ENCODE results near the gene CACNA2D3. TPM values are rescaled to one million over a fixed set of nuclear protein-coding genes. Genes with fewer than 3 reads are reported as not detected.

Gene CACNA2D3
- total RNA-seq, 1 experiment from 2014 or later = 0.59 TPM

- TF ChIP-seq EZH2 (IDR thresholded peaks at IDR 0.05; ENCODE audit: low read depth) = no peak
- TF ChIP-seq, protein P1, sequence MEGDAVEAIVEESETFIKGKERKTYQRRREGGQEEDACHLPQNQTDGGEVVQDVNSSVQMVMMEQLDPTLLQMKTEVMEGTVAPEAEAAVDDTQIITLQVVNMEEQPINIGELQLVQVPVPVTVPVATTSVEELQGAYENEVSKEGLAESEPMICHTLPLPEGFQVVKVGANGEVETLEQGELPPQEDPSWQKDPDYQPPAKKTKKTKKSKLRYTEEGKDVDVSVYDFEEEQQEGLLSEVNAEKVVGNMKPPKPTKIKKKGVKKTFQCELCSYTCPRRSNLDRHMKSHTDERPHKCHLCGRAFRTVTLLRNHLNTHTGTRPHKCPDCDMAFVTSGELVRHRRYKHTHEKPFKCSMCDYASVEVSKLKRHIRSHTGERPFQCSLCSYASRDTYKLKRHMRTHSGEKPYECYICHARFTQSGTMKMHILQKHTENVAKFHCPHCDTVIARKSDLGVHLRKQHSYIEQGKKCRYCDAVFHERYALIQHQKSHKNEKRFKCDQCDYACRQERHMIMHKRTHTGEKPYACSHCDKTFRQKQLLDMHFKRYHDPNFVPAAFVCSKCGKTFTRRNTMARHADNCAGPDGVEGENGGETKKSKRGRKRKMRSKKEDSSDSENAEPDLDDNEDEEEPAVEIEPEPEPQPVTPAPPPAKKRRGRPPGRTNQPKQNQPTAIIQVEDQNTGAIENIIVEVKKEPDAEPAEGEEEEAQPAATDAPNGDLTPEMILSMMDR (conservative IDR thresholded peaks at IDR 0.05) = no peak
- Histone ChIP-seq H3F3A (ENCODE audit: insufficient read depth, low read depth) (no peaks in the 10 kb centered on the region), H4K20me1 (ENCODE audit: insufficient read depth) (no peaks in the 10 kb centered on the region), H3K27ac (no peak overlapping the region), H3K27me3 (ENCODE audit: insufficient read depth, low read depth) (peaks cover 32% of the 10 kb centered on the region), H3K4me3 (no peak overlapping the region), H3K4me1 (replicated peaks; ENCODE audit: insufficient read depth) (no peaks in the 10 kb centered on the region), H2AFZ (no peak overlapping the region), H3K9me2 (ENCODE audit: insufficient read depth) (no peaks in the 10 kb centered on the region), H3K4me2 (no peak overlapping the region), H3K79me2 (ENCODE audit: low read depth) (no peaks in the 10 kb centered on the region), H3K36me3 (ENCODE audit: low read depth) (no peaks in the 10 kb centered on the region), H3K9me3 (ENCODE audit: insufficient read depth, low read depth) (no peaks in the 10 kb centered on the region)
- no peak for DNase-seq
- intact Hi-C loops (cut with micrococcal nuclease; ENCODE audit: unreplicated experiment) = loop anchor here (10.0 kb wide), 1 partner anchor 1303 kb away; no protein-coding TSS in a partner anchor
- ChIA-PET POLR2A (ENCODE audit: unreplicated experiment) (no interaction called here), CTCF (no interaction called here)
- no TSS peak for BruUV-seq (replicated peaks)
Measured at GRCh38 chr3:54421943-54422342, 299.6 kb downstream of the CACNA2D3 start.

DNA sequence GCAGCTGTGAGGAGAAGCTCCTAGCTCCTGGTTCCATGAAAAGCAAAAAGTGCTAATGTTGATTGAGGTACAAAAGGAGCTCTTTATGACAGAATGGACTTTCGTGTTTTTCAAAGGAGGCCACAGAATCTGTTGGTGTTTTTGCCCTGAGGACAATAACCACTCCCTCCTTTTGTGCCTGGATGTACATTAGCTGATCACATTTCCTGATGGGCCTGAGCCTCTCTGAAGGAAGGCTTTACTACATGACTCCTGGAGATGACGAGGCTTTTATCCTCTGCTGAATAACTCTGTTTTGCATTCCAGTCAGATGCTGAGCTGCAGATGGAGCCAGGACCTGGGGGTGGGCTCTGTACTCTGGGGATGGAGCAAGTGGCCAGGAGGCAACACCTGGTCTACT is 301.9 kb downstream of the CACNA2D3 start:
- DNase-seq = no peak
- Histone ChIP-seq H3K79me2 (ENCODE audit: low read depth) (no peaks in the 10 kb centered on the region), H2AFZ (no peak overlapping the region), H3F3A (ENCODE audit: insufficient read depth, low read depth) (no peaks in the 10 kb centered on the region), H3K27ac (no peak overlapping the region), H3K4me3 (no peak overlapping the region), H3K9me2 (ENCODE audit: insufficient read depth) (no peaks in the 10 kb centered on the region), H4K20me1 (ENCODE audit: insufficient read depth) (no peaks in the 10 kb centered on the region), H3K4me2 (no peak overlapping the region), H3K9me3 (ENCODE audit: insufficient read depth, low read depth) (no peaks in the 10 kb centered on the region), H3K27me3 (ENCODE audit: insufficient read depth, low read depth) (peaks cover 20% of the 10 kb centered on the region), H3K4me1 (replicated peaks; ENCODE audit: insufficient read depth) (no peaks in the 10 kb centered on the region), H3K36me3 (ENCODE audit: low read depth) (no peaks in the 10 kb centered on the region)
- ChIA-PET CTCF (no interaction called here), POLR2A (ENCODE audit: unreplicated experiment) (no interaction called here)
- intact Hi-C loops (cut with micrococcal nuclease; ENCODE audit: unreplicated experiment) = loop anchor here (10.0 kb wide), 1 partner anchor 1301 kb away; no protein-coding TSS in a partner anchor
- TF ChIP-seq EZH2 (IDR thresholded peaks at IDR 0.05; ENCODE audit: low read depth) = no peak
- TF ChIP-seq, protein P1 (conservative IDR thresholded peaks at IDR 0.05) = no peak
- no TSS peak for BruUV-seq (replicated peaks)

DNA sequence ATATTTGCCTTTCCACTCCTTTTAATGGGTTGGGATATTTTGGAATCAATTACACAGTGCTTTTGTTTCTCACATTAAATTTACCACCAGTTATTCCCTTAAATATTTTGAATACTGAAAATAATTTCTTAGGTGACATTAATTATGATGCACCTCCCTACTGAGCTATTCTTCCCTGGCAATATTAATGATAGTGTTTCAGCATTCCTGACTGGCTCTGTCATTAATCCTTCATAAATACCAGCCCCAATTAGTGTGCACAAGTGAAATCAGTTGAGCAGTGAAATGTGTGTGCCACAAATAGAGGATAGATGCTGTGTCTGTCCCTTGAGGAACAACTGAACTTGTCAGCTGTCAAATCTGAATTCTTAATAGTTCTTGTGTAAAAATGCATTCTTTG is 304.0 kb downstream of the CACNA2D3 start:
- H3K27me3 ChIP-seq (ENCODE audit: insufficient read depth, low read depth) = peaks cover 10% of the 10 kb centered on the region; the same call in 1 of the 2 replicates
- no peaks in the 10 kb centered on the region for H3K9me3 ChIP-seq (ENCODE audit: insufficient read depth, low read depth)
- no peak overlapping the region for H3K27ac ChIP-seq
- H4K20me1 ChIP-seq (ENCODE audit: insufficient read depth) = no peaks in the 10 kb centered on the region
- POLR2A ChIA-PET (ENCODE audit: unreplicated experiment) = no interaction called here
- H3K36me3 ChIP-seq (ENCODE audit: low read depth) = no peaks in the 10 kb centered on the region
- no peak overlapping the region for H2AFZ ChIP-seq
- CTCF ChIA-PET = no interaction called here
- H3K4me3 ChIP-seq = no peak overlapping the region
- DNase-seq = no peak
- BruUV-seq (replicated peaks) = no TSS peak
- intact Hi-C loops (cut with micrococcal nuclease; ENCODE audit: unreplicated experiment) = loop anchor here (5.0 to 10.0 kb wide), 2 partner anchors 1298 to 1471 kb away; no protein-coding TSS in a partner anchor
- no peaks in the 10 kb centered on the region for H3F3A ChIP-seq (ENCODE audit: insufficient read depth, low read depth)
- no peaks in the 10 kb centered on the region for H3K9me2 ChIP-seq (ENCODE audit: insufficient read depth)
- no peaks in the 10 kb centered on the region for H3K4me1 ChIP-seq (replicated peaks; ENCODE audit: insufficient read depth)
- H3K4me2 ChIP-seq = no peak overlapping the region
- no peak for TF ChIP-seq EZH2 (IDR thresholded peaks at IDR 0.05; ENCODE audit: low read depth)
- TF ChIP-seq, protein P1 (conservative IDR thresholded peaks at IDR 0.05) = no peak
- no peaks in the 10 kb centered on the region for H3K79me2 ChIP-seq (ENCODE audit: low read depth)

Measured in PC-9 (cell line).